ENCODE results near the gene APEH. TPM values are rescaled to one million over a fixed set of nuclear protein-coding genes. Genes with fewer than 3 reads are reported as not detected.

The APEH gene
- total and polyA plus RNA-seq, 9 of the 15 experiments (the other 6 are each of a cell fraction or from before 2014, with no cell fraction given), result 70.9 to 177 (median 117) TPM

- no peak overlapping the region for H3K4me2 ChIP-seq (ENCODE audit: insufficient read depth, low read length)
- peaks cover 65% of the 10 kb centered on the region; the same call in 2 of the 3 replicates for H3K36me3 ChIP-seq (ENCODE audit: control insufficient read depth, insufficient read depth, low read length)
- H3K9me3 ChIP-seq (replicated peaks; ENCODE audit: control insufficient read depth, insufficient read depth, low read depth, low read length), result no peaks in the 10 kb centered on the region
- H3K27ac ChIP-seq (ENCODE audit: extremely low read depth, low read depth, low read length), result no peak overlapping the region
- TF ChIP-seq ZBTB5 (IDR thresholded peaks at IDR 0.05), result no peak
- TF ChIP-seq POLR2G (IDR thresholded peaks at IDR 0.05; ENCODE audit: low read depth, low read length), result peak; percentile 53; the same call in 1 of the 2 replicates
- TF ChIP-seq E2F6 (IDR thresholded peaks at IDR 0.05; ENCODE audit: borderline replicate concordance in 1 of 2, extremely low read depth in 1 of 2, insufficient read depth in 1 of 2, insufficient read length in 1 of 2, low read depth in 1 of 2, low read length in 1 of 2, poor library complexity in 1 of 2, severe bottlenecking in 1 of 2), result no peak
- TF ChIP-seq MAFG (tag; conservative IDR thresholded peaks at IDR 0.05), result no peak
- peak; percentile 29 for TF ChIP-seq KDM5B (IDR thresholded peaks at IDR 0.05; ENCODE audit: insufficient replicate concordance, low read depth, low read length)
- peak; percentile 53 for TF ChIP-seq POLR2A (conservative IDR thresholded peaks at IDR 0.05)
- no peak for TF ChIP-seq ZNF174 (CRISPR knock-in tag; IDR thresholded peaks at IDR 0.05)
- TF ChIP-seq RBFOX2 (IDR thresholded peaks at IDR 0.05; ENCODE audit: low read depth, low read length), result peak; percentile 56
- TF ChIP-seq EZH2 (IDR thresholded peaks at IDR 0.05; ENCODE audit: borderline replicate concordance, low read depth, low read length), result no peak
- TF ChIP-seq POLR2AphosphoS2 (IDR thresholded peaks at IDR 0.05; ENCODE audit: low read length), result peak; percentile 60; the same call in 1 of the 2 replicates
- peaks cover 2 to 41% of the 10 kb centered on the region in 2 experiments; a peak in 4 of 5 replicates for H3K4me1 ChIP-seq (replicated peaks in 1 of 2; ENCODE audit: control insufficient read depth in 2 of 2, insufficient read depth in 2 of 2, low read length in 2 of 2)
- H3K79me2 ChIP-seq (ENCODE audit: control insufficient read depth, insufficient read depth, low read length), result peaks cover 12% of the 10 kb centered on the region
- no peak overlapping the region for H3K4me3 ChIP-seq
- TSS peak; percentile 47 for BruUV-seq (replicated peaks)
- no peaks in the 10 kb centered on the region for H3K27me3 ChIP-seq (ENCODE audit: control insufficient read depth in 2 of 2, insufficient read depth in 2 of 2, low read length in 2 of 2)
- CTCF ChIA-PET (ENCODE audit: low intra/inter-chr PET ratio), result no interaction called here
- 0 out of 2 replicates have a peak, but pooled peaks cover 3% of the 10 kb centered on the region for H4K20me1 ChIP-seq (replicated peaks; ENCODE audit: control insufficient read depth, insufficient read depth, low read length)
- POLR2A ChIA-PET, result interaction anchor here (0.6 to 1.1 kb wide), 4 partner anchors 10 to 116 kb away, joined by 3 read pairs; no protein-coding TSS in a partner anchor
- intact Hi-C loops (cut with micrococcal nuclease), result loop anchor here (5.0 kb wide), 1 partner anchor 116 kb away; no protein-coding TSS in a partner anchor
- FAIRE-seq (no peak), DNase-seq (ENCODE audit: extremely low read depth in 1 of 4, low spot score in 3 of 4) (no peak), ATAC-seq (no peak)
- in situ Hi-C loops (cut with MboI), result no loop called here
- H3K9me1 ChIP-seq (ENCODE audit: control insufficient read depth, insufficient read depth, low read length), result no peaks in the 10 kb centered on the region
- 66% methylated on average over 4 of the region's 4 CpGs for WGBS (ENCODE audit: insufficient coverage, low coverage, missing lambda C conversion rate)
- H3K9ac ChIP-seq (ENCODE audit: insufficient read depth in 1 of 2, low read depth in 2 of 2, low read length in 2 of 2), result no peak overlapping the region
- H2AFZ ChIP-seq (ENCODE audit: low read depth, low read length), result no peak overlapping the region
These were observed 46.9 kb downstream of the APEH start for GRCh38 chr3:49720855-49721595.
